Endothelial cell (in vitro differentiated cells): ENCODE results near the gene MIPEP. TPM values are rescaled to one million over a fixed set of nuclear protein-coding genes. Genes with fewer than 3 reads are reported as not detected.

Experiments used
- DNase-seq: peaks from one replicate; pipeline ENCODE4 v3.0.0; 2021; ENCODE audit warnings: low spot score
- H3K27ac Mint-ChIP-seq: one replicate; pipeline ENCODE4 v1.8.0; 2021; ENCODE audit warnings: mixed read lengths, inconsistent platforms; ENCODE audit not compliant: unreplicated experiment
- H3K27me3 Mint-ChIP-seq: one replicate; pipeline ENCODE4 v1.8.0; 2021; ENCODE audit warnings: mild to moderate bottlenecking, moderate library complexity, mixed read lengths, inconsistent platforms; ENCODE audit not compliant: unreplicated experiment
- H3K36me3 Mint-ChIP-seq: one replicate; pipeline ENCODE4 v1.8.0; 2021; ENCODE audit warnings: mild to moderate bottlenecking, low read depth, mixed read lengths, inconsistent platforms; ENCODE audit not compliant: unreplicated experiment
- H3K4me1 Mint-ChIP-seq: one replicate; pipeline ENCODE4 v1.8.0; 2021; ENCODE audit warnings: mild to moderate bottlenecking, mixed read lengths, inconsistent platforms; ENCODE audit not compliant: unreplicated experiment
- H3K4me3 Mint-ChIP-seq: one replicate; pipeline ENCODE4 v1.8.0; 2021; ENCODE audit warnings: mild to moderate bottlenecking, mixed read lengths, inconsistent platforms; ENCODE audit not compliant: unreplicated experiment
- H3K9me3 Mint-ChIP-seq: one replicate; pipeline ENCODE4 v1.8.0; 2021; ENCODE audit warnings: mixed read lengths, inconsistent platforms; ENCODE audit not compliant: unreplicated experiment
- CTCF ChIP-seq: fragments of 200-600 bp; sonication (generic); IDR thresholded peaks from one replicate; pipeline ENCODE4 v1.5.0; 2021; ENCODE audit warnings: antibody characterized with exemption; ENCODE audit not compliant: unreplicated experiment
- total RNA-seq: library from RNA; stranded (reverse); fragmentation: NEBNext Ultra II Directional; extraction: Animal tissue kit (Norgen Biotek cat#: 25700); gene quantifications from one replicate; pipeline ENCODE4 v1.2.1, GENCODE V29; 2021; ENCODE audit not compliant: unreplicated experiment

Gene MIPEP
- total RNA-seq, 1 donor from 2014 or later: 8.8 TPM

- Mint-ChIP-seq H3K4me1 (peaks cover 10% of the 10 kb centered on the region), H3K9me3 (no peaks in the 10 kb centered on the region), H3K4me3 (no peak overlapping the region), H3K27ac (peak overlapping the region; percentile 70), H3K36me3 (no peaks in the 10 kb centered on the region), H3K27me3 (no peaks in the 10 kb centered on the region)
- TF ChIP-seq CTCF: no peak
- DNase-seq: no peak
Observed at GRCh38 chr13:23922005-23922932, 33.1 kb upstream of the MIPEP start.

- peak; percentile 38 for DNase-seq
- no peaks in the 10 kb centered on the region for H3K9me3 Mint-ChIP-seq
- H3K4me1 Mint-ChIP-seq: peaks cover 10% of the 10 kb centered on the region
- H3K4me3 Mint-ChIP-seq: no peak overlapping the region
- H3K36me3 Mint-ChIP-seq: no peaks in the 10 kb centered on the region
- H3K27me3 Mint-ChIP-seq: no peaks in the 10 kb centered on the region
- TF ChIP-seq CTCF: peak; percentile 98
- H3K27ac Mint-ChIP-seq: no peak overlapping the region
Observed at GRCh38 chr13:23921451-23921888, 32.3 kb upstream of the MIPEP start.

- Mint-ChIP-seq H3K27ac (no peak overlapping the region), H3K4me1 (peaks cover 10% of the 10 kb centered on the region), H3K4me3 (no peak overlapping the region), H3K36me3 (no peaks in the 10 kb centered on the region), H3K9me3 (no peaks in the 10 kb centered on the region), H3K27me3 (no peaks in the 10 kb centered on the region)
- TF ChIP-seq CTCF: no peak
- no peak for DNase-seq
Observed at GRCh38 chr13:23919006-23919405, 29.8 kb upstream of the MIPEP start.

- H3K27ac Mint-ChIP-seq: no peak overlapping the region
- no peaks in the 10 kb centered on the region for H3K36me3 Mint-ChIP-seq
- H3K4me3 Mint-ChIP-seq: no peak overlapping the region
Observed at GRCh38 chr13:23918208-23918607, 29.0 kb upstream of the MIPEP start.

More at GRCh38 chr13:23918208-23918607, 29.0 kb upstream of the MIPEP start:
- DNase-seq: no peak
- H3K9me3 Mint-ChIP-seq: no peaks in the 10 kb centered on the region
- H3K4me1 Mint-ChIP-seq: peaks cover 10% of the 10 kb centered on the region
- no peaks in the 10 kb centered on the region for H3K27me3 Mint-ChIP-seq
- no peak for TF ChIP-seq CTCF
